ENCODE measurements around the gene APCDD1.

DNA sequence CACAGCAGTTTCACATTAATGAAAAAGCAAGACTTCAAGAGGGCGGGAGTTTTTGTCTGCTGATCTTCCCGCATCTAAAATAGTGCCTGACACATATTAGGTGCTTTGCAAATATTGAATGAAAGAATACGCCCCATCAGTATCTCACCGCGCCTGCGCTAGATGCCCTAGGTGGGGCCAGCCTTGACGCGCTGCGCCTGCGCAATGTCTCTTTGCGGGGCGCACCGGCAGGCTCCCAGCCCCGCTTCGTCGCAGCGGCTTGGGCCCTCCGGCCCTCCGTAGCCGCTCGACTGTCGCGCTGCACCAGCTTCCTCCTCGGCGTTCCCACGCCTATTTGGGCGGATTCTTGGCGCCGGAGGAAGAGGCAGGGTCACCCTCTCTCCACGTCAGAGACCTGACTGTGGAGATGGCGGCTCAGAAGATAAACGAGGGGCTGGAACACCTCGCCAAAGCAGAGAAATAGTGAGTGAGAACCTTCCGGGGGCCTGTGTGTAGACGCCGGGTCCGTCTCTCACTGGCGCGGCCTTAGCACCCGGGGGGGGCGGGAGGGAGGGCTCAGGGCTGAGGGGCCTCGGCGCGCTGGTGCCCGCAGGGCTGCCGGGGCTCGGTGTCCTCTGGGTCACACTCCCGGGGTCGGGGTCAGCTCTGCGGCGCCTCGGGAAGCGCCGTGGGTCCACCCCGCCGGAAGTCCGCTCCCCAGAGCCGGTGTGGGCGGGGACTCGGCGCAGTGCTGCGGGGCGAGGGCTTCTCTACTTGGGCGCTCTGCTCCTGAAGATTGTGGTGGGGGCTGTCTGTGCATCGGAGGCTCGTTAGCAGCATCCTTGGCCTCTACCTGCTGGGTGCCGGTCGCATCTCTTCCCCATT lies 71.5 kb downstream of the APCDD1 start, which contains the start of gene NAPG:
- TF ChIP-seq, protein P1, sequence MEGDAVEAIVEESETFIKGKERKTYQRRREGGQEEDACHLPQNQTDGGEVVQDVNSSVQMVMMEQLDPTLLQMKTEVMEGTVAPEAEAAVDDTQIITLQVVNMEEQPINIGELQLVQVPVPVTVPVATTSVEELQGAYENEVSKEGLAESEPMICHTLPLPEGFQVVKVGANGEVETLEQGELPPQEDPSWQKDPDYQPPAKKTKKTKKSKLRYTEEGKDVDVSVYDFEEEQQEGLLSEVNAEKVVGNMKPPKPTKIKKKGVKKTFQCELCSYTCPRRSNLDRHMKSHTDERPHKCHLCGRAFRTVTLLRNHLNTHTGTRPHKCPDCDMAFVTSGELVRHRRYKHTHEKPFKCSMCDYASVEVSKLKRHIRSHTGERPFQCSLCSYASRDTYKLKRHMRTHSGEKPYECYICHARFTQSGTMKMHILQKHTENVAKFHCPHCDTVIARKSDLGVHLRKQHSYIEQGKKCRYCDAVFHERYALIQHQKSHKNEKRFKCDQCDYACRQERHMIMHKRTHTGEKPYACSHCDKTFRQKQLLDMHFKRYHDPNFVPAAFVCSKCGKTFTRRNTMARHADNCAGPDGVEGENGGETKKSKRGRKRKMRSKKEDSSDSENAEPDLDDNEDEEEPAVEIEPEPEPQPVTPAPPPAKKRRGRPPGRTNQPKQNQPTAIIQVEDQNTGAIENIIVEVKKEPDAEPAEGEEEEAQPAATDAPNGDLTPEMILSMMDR (IDR thresholded peaks at IDR 0.05) = no peak
- peak; percentile 35 to 45 for TF ChIP-seq POLR2A (IDR thresholded peaks at IDR 0.05)

All from gastroesophageal sphincter (tissue), 3 donors.